Mesothelial cell of epicardium (in vitro differentiated cells): ENCODE data around the gene KIFC3. TPM values are rescaled to one million over a fixed set of nuclear protein-coding genes. Genes with fewer than 3 reads are reported as not detected.

Source experiments
- DNase-seq, 2 experiments: peaks; one replicate each; pipeline ENCODE4 v3.0.0; 2021; ENCODE audit warnings: low spot score in 2 of 2; ENCODE audit not compliant: unreplicated experiment in 2 of 2
- H3K27ac Mint-ChIP-seq: 2 replicates; pipeline ENCODE4 v1.8.0; 2021; ENCODE audit warnings: mixed read lengths
- H3K27me3 Mint-ChIP-seq: 2 replicates; pipeline ENCODE4 v1.8.0; 2021; ENCODE audit warnings: low read depth, mixed read lengths
- H3K36me3 Mint-ChIP-seq: 2 replicates; pipeline ENCODE4 v1.8.0; 2021; ENCODE audit warnings: mixed read lengths
- H3K4me1 Mint-ChIP-seq: 2 replicates; pipeline ENCODE4 v1.8.0; 2021; ENCODE audit warnings: mixed read lengths
- H3K4me3 Mint-ChIP-seq: 2 replicates; pipeline ENCODE4 v1.8.0; 2021; ENCODE audit warnings: mild to moderate bottlenecking, moderate library complexity, mixed read lengths
- H3K9me3 Mint-ChIP-seq: 2 replicates; pipeline ENCODE4 v1.8.0; 2021; ENCODE audit warnings: mixed read lengths
- CTCF ChIP-seq: fragments of 200-600 bp; sonication (generic); IDR thresholded peaks from one replicate; pipeline ENCODE4 v1.5.0; 2021; ENCODE audit warnings: antibody characterized with exemption; ENCODE audit not compliant: unreplicated experiment
- total RNA-seq: library from RNA; stranded (reverse); gene quantifications from 3 replicates; pipeline ENCODE4 v1.2.1, GENCODE V29; 2021

Gene KIFC3
- total RNA-seq, 1 donor from 2014 or later, result 38.7 TPM

- no peak for DNase-seq
- TF ChIP-seq CTCF, result peak; percentile 20
- Mint-ChIP-seq H3K9me3 (peaks cover 6% of the 10 kb centered on the region), H3K4me3 (no peak overlapping the region), H3K27ac (no peak overlapping the region), H3K4me1 (peaks cover 3% of the 10 kb centered on the region), H3K27me3 (no peaks in the 10 kb centered on the region), H3K36me3 (peaks cover 14% of the 10 kb centered on the region)
Measured at GRCh38 chr16:57743458-57743857, 58.8 kb downstream of the KIFC3 start.

DNA sequence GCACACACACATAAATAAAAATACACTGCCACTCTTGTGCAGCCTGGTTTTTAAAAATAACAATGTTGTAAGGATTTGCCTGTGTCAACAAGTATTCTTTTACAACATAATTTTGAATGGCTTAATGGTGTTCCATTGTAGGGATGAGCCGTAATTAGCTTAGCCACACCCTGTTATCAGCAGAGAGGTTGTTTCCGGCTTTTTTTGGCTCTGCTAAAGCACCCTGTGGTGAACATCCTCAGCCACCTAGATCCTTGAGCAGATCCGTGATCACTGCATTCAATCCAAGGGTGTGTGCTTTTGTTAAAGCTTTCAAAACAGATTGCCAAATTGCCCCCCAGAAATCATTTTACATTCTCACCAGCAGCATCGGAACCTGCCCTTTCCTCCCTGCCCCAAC, 59.7 kb downstream of the KIFC3 start:
- peaks cover 5% of the 10 kb centered on the region for H3K4me1 Mint-ChIP-seq
- no peak overlapping the region for H3K4me3 Mint-ChIP-seq
- DNase-seq, result no peak
- H3K9me3 Mint-ChIP-seq, result peaks cover 6% of the 10 kb centered on the region
- H3K27me3 Mint-ChIP-seq, result no peaks in the 10 kb centered on the region
- no peak overlapping the region for H3K27ac Mint-ChIP-seq
- H3K36me3 Mint-ChIP-seq, result peaks cover 14% of the 10 kb centered on the region
- TF ChIP-seq CTCF, result no peak

DNA sequence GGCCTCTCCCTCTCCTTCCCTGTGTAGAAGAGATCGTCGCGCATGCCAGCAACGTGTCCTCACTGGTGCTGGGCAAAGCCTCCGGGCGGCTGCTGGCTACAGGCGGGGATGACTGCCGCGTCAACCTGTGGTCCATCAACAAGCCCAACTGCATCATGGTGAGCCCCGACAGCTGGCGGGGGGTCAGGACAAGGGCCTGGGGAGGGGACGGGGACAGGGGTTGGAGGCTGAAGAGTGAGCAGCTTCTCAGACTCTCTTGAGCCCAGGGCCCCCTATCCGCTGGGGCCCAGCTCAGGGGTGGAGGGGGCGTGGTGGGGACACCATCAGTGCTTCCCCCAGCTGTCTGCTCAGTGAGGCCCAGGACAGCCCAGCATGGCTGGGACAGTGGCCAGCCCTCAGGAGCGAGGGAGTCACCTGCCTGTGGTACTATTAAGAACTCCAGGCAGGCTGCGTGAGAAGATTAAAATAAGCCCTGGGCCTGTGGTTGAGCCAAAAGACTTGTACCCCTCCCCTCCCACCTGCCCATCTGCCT, 60.6 kb downstream of the KIFC3 start:
- Mint-ChIP-seq H3K4me3 (no peak overlapping the region), H3K27me3 (no peaks in the 10 kb centered on the region), H3K4me1 (peaks cover 13% of the 10 kb centered on the region), H3K9me3 (peaks cover 6% of the 10 kb centered on the region), H3K36me3 (peaks cover 12% of the 10 kb centered on the region), H3K27ac (no peak overlapping the region)
- TF ChIP-seq CTCF, result no peak
- no peak for DNase-seq

DNA sequence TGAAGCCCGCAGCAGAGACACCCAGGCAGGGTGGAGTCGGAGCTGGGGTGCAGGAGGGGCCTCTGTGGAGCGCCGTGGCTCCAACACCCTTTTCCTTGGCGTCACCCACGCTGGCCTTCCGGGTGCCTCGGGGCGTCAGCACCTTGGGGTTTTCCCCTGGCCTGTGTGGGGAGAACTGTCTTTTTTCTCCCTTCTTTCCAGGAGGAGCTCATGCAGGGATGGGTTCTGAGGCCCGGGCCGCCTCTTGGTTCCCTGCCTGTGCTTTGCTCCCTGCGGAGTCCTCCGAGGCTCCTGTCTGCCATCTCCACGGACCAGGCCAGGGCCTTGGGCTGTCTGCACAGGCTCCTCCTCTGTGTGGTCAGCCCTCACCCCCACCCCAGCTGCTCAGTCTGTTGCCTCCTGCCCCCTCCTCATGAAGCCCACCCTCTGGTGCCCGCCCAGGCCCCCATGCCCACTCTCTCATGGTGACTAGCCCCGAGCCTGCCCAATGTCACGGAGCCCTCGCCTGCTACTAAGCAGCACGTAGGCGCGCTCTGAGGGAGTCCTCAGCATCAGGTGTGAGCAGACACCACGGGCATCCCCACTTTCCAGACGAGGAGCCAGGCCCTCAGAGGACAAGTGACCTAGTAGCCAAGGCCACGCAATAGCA, 61.7 kb downstream of the KIFC3 start:
- H3K4me3 Mint-ChIP-seq, result no peak overlapping the region
- no peak for DNase-seq
- no peaks in the 10 kb centered on the region for H3K27me3 Mint-ChIP-seq
- H3K36me3 Mint-ChIP-seq, result peaks cover 4% of the 10 kb centered on the region
- no peak overlapping the region for H3K27ac Mint-ChIP-seq
- no peak for TF ChIP-seq CTCF
- H3K9me3 Mint-ChIP-seq, result no peaks in the 10 kb centered on the region
- peaks cover 25% of the 10 kb centered on the region for H3K4me1 Mint-ChIP-seq

GRCh38 chr16:57739756-57740422, 62.4 kb downstream of the KIFC3 start:
- Mint-ChIP-seq H3K27me3 (no peaks in the 10 kb centered on the region), H3K9me3 (no peaks in the 10 kb centered on the region), H3K4me3 (no peak overlapping the region), H3K4me1 (peaks cover 27% of the 10 kb centered on the region), H3K27ac (no peak overlapping the region), H3K36me3 (peaks cover 3% of the 10 kb centered on the region)
- DNase-seq, result no peak
- TF ChIP-seq CTCF, result no peak
